ENCODE measurements around the gene TNNT3.

The TNNT3 gene

DNA sequence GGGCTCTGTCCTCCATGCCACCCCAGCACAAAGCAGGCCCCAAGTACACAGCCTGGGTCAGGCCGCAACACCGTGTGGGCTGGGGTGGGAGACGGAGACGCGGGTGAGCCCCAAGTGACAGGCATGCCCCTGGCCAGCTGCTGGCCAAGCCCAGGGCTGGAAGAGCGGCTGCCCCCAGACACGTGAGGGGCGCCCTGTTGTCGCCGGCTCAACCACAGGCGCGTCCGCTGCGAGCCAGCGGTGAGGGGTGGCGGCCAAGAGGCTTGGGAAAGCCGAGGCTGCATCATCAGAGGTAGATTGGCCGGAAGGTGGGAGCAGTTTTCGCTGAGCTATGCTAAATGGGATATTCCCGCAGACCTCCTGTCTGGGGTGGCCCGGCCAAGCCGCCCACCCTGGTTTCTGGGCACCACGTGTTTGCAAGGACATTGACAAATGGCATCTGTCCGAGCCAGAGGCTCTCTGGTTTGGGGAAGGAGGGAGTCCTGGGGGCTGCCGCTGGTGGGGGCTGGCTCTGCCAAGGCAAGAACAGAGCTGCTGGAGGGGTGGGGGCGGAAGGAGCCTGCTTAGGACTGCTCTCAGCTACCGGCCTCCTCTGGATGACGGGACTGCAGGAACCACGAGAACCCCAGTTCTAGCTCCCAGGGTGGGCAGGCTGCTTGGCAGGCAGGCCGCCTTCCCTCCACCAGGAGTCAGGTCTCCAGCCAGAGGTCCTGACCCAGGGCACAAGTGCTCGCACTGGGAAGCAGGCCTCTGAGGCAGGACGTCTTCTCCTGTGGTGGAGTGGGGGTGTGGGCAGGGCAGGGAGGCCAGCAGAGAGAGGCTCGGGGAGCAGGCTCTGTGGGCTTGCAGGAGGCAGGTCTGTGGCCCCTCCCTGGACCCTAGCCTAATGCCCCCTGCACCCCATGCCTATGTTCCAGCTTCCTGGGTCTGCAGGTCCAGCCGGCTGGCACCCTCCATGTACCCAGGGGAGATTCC lies 28.4 kb upstream of the TNNT3 start:
- Histone ChIP-seq H3K4me3 (ENCODE audit: low read depth, low read length) (no peak overlapping the region), H3K36me3 (ENCODE audit: control insufficient read depth, insufficient read depth, low read length) (no peaks in the 10 kb centered on the region), H3K27me3 (ENCODE audit: control insufficient read depth, insufficient read depth, low read length) (peaks cover 2% of the 10 kb centered on the region), H3K9ac (ENCODE audit: low read length) (no peak overlapping the region), H3K9me3 (ENCODE audit: control insufficient read depth, insufficient read depth, low read depth, low read length) (no peaks in the 10 kb centered on the region), H3K27ac (ENCODE audit: low read depth, low read length) (no peak overlapping the region), H3K4me1 (ENCODE audit: control insufficient read depth, insufficient read depth, low read length) (no peaks in the 10 kb centered on the region)

DNA sequence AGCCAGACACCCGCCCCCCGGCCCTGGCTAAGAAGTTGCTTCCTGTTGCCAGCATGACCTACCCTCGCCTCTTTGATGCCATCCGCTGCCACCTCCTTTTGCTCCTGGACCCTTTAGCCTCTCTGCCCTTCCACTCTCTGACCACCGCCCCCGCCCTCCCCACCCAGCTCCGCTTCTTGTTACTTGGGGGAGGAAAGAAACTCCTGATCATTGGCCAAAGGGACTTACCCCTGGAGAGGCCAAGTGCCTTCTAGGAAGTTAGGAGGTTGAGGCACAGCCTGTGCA lies 27.7 kb upstream of the TNNT3 start, which contains the start of gene PRR33:
PRR33 (minus strand) TSS at position 65 of the 285 bp plus-strand sequence. CDS start 1,311 bp downstream, outside the sequence.
- no peak within 1 kb of the TSS for H3K9ac ChIP-seq (ENCODE audit: low read length)
- H3K27me3 ChIP-seq (ENCODE audit: control insufficient read depth, insufficient read depth, low read length) = peaks cover 2% of the 10 kb centered on the region
- H3K36me3 ChIP-seq (ENCODE audit: control insufficient read depth, insufficient read depth, low read length) = no peaks in the 10 kb centered on the region
- H3K4me3 ChIP-seq (ENCODE audit: low read depth, low read length) = no peak within 1 kb of the TSS
- no peaks in the 10 kb centered on the region for H3K4me1 ChIP-seq (ENCODE audit: control insufficient read depth, insufficient read depth, low read length)
- H3K9me3 ChIP-seq (ENCODE audit: control insufficient read depth, insufficient read depth, low read depth, low read length) = no peaks in the 10 kb centered on the region
- no peak within 1 kb of the TSS for H3K27ac ChIP-seq (ENCODE audit: low read depth, low read length)

DNA sequence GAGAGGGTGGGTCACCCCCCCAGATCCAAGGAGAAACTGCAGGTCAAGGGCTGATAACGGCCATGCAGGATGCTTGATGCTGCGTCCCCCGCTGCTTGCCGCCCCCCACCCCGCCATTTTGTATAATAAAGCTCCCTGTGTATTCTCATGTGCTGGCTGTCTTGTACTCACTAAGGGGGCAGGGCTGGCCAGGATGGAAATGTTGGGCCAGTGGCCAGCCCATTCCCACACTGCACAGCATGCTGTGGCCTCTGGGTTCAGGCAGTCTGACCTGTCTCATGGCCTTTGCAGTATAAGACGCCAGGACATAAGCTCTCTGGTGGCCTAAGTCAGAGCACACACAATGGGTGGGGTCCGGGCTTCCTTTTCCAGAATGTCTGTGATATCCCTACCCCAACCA lies 27.4 kb upstream of the TNNT3 start:
- Histone ChIP-seq H3K9me3 (ENCODE audit: control insufficient read depth, insufficient read depth, low read depth, low read length) (no peaks in the 10 kb centered on the region), H3K9ac (ENCODE audit: low read length) (no peak overlapping the region), H3K4me1 (ENCODE audit: control insufficient read depth, insufficient read depth, low read length) (no peaks in the 10 kb centered on the region), H3K4me3 (ENCODE audit: low read depth, low read length) (no peak overlapping the region), H3K27ac (ENCODE audit: low read depth, low read length) (no peak overlapping the region), H3K27me3 (ENCODE audit: control insufficient read depth, insufficient read depth, low read length) (peaks cover 2% of the 10 kb centered on the region), H3K36me3 (ENCODE audit: control insufficient read depth, insufficient read depth, low read length) (no peaks in the 10 kb centered on the region)

DNA sequence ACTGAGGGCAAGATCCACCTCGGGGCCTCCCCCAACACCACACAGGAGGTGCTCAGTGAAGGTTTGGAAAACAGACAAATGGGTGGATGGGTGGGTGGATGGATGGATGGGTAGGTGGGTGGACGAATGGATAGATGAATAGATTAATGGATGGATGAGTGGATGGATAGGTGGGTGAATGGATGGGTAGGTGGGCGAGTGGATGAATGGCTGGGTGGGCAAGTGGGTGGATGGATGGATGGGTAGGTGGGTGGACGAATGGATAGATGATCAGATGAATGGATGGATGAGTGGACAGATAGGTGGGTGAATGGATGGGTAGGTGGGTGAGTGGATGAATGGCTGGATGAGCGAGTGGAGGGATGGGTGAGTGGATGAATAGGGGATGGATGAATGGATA lies 26.9 kb upstream of the TNNT3 start:
- Histone ChIP-seq H3K9me3 (ENCODE audit: control insufficient read depth, insufficient read depth, low read depth, low read length) (no peaks in the 10 kb centered on the region), H3K4me3 (ENCODE audit: low read depth, low read length) (no peak overlapping the region), H3K4me1 (ENCODE audit: control insufficient read depth, insufficient read depth, low read length) (no peaks in the 10 kb centered on the region), H3K9ac (ENCODE audit: low read length) (no peak overlapping the region), H3K27ac (ENCODE audit: low read depth, low read length) (no peak overlapping the region), H3K36me3 (ENCODE audit: control insufficient read depth, insufficient read depth, low read length) (no peaks in the 10 kb centered on the region), H3K27me3 (ENCODE audit: control insufficient read depth, insufficient read depth, low read length) (peaks cover under 1% of the 10 kb centered on the region)

GRCh38 chr11:1893581-1894359 lies 25.7 kb upstream of the TNNT3 start:
- no peak overlapping the region for H3K4me3 ChIP-seq (ENCODE audit: low read depth, low read length)
- no peaks in the 10 kb centered on the region for H3K36me3 ChIP-seq (ENCODE audit: control insufficient read depth, insufficient read depth, low read length)
- no peaks in the 10 kb centered on the region; the same call in none of the 2 replicates for H3K27me3 ChIP-seq (ENCODE audit: control insufficient read depth, insufficient read depth, low read length)
- H3K4me1 ChIP-seq (ENCODE audit: control insufficient read depth, insufficient read depth, low read length) = no peaks in the 10 kb centered on the region
- H3K27ac ChIP-seq (ENCODE audit: low read depth, low read length) = no peak overlapping the region
- no peaks in the 10 kb centered on the region for H3K9me3 ChIP-seq (ENCODE audit: control insufficient read depth, insufficient read depth, low read depth, low read length)
- H3K9ac ChIP-seq (ENCODE audit: low read length) = no peak overlapping the region

DNA sequence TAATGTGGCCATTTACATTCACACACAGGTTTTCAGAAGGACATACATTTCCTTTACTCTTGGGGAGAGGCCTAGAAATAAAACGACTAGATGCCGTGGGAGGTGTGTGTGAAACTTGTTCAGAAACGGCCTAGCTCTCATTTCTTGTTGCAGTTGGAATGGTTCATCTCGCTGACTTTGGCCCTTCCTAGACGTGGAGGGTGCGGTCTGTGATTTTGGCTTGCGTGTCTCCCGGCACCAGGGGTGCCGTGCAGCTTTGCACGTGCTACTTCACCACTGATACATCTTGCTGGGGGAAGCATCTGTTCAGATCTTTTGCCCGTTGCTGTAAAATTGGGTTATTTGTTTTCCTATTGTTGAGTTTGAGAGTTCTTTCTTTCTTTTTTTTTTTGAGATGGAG lies 24.7 kb upstream of the TNNT3 start:
- Histone ChIP-seq H3K9me3 (ENCODE audit: control insufficient read depth, insufficient read depth, low read depth, low read length) (no peaks in the 10 kb centered on the region), H3K36me3 (ENCODE audit: control insufficient read depth, insufficient read depth, low read length) (no peaks in the 10 kb centered on the region), H3K9ac (ENCODE audit: low read length) (no peak overlapping the region), H3K27me3 (ENCODE audit: control insufficient read depth, insufficient read depth, low read length) (no peaks in the 10 kb centered on the region; the same call in none of the 2 replicates), H3K27ac (ENCODE audit: low read depth, low read length) (no peak overlapping the region), H3K4me3 (ENCODE audit: low read depth, low read length) (no peak overlapping the region), H3K4me1 (ENCODE audit: control insufficient read depth, insufficient read depth, low read length) (no peaks in the 10 kb centered on the region)

DNA sequence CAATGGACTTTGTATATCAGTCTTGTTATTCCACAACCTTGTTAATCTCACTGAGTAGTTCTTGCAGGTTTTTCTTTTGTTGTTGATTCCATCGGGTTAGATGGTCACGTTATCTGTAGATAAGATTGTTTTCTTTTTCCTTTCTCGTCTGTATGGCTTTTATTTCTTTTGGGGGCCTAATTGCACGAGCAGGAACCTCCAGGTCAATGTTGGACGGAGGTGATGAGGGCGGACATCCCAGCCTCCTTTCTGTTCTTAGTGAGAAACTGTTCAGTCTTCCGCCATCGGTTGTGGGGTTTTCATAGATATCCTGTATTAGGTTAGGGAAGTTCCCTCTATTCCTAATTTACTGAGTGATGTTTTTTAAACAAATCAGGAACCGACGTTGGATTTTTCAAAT lies 23.0 kb upstream of the TNNT3 start:
- no peaks in the 10 kb centered on the region for H3K9me3 ChIP-seq (ENCODE audit: control insufficient read depth, insufficient read depth, low read depth, low read length)
- no peaks in the 10 kb centered on the region for H3K36me3 ChIP-seq (ENCODE audit: control insufficient read depth, insufficient read depth, low read length)
- H3K4me1 ChIP-seq (ENCODE audit: control insufficient read depth, insufficient read depth, low read length) = peaks cover 4% of the 10 kb centered on the region; the same call in 1 of the 2 replicates
- no peak overlapping the region for H3K4me3 ChIP-seq (ENCODE audit: low read depth, low read length)
- no peak overlapping the region for H3K9ac ChIP-seq (ENCODE audit: low read length)
- no peak overlapping the region for H3K27ac ChIP-seq (ENCODE audit: low read depth, low read length)
- no peaks in the 10 kb centered on the region; the same call in none of the 2 replicates for H3K27me3 ChIP-seq (ENCODE audit: control insufficient read depth, insufficient read depth, low read length)

DNA sequence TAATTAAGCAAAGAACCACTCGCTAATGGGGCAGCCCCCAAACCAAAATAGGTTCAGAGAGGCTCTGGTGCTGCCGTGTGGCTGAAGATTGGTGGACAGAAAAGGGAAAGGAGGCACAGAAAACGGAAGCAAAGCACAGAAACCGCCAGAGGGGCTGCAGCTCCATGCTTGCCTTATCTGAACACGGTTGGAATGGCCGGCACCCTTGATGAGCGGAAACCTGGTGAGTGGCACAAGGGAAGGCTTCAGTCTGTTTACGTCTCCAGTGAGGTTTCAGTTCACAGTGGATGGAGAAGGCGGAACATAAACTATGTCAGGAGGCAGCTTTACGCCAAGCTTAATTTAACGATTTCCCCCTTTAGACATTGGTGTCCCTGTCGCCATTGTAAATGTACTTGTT lies 22.6 kb upstream of the TNNT3 start:
- Histone ChIP-seq H3K9me3 (ENCODE audit: control insufficient read depth, insufficient read depth, low read depth, low read length) (no peaks in the 10 kb centered on the region), H3K36me3 (ENCODE audit: control insufficient read depth, insufficient read depth, low read length) (no peaks in the 10 kb centered on the region), H3K27ac (ENCODE audit: low read depth, low read length) (no peak overlapping the region), H3K9ac (ENCODE audit: low read length) (no peak overlapping the region), H3K27me3 (ENCODE audit: control insufficient read depth, insufficient read depth, low read length) (no peaks in the 10 kb centered on the region; the same call in none of the 2 replicates), H3K4me3 (ENCODE audit: low read depth, low read length) (no peak overlapping the region), H3K4me1 (ENCODE audit: control insufficient read depth, insufficient read depth, low read length) (peaks cover 4% of the 10 kb centered on the region; the same call in 1 of the 2 replicates)

DNA sequence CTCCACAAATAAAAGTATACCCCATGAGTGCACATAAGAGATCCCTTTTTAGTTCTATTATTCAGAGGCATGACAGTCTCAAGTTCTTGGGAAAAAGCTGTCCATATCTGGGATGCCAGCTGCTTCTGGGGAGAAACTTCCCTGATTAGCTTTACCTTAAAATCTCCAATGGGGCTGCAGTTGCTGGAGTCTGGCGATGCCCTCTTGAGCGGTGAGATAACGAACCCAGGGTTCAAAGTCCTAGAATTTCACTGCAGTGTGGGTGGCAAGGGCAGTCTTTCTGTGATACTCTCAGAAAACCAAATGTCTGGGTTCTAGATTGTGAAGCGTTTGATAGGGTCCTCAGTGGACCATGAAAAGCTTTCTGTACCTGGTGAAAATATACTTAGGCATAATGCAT lies 20.4 kb upstream of the TNNT3 start:
- Histone ChIP-seq H3K27me3 (ENCODE audit: control insufficient read depth, insufficient read depth, low read length) (no peaks in the 10 kb centered on the region; the same call in 1 of the 2 replicates), H3K27ac (ENCODE audit: low read depth, low read length) (no peak overlapping the region), H3K4me1 (ENCODE audit: control insufficient read depth, insufficient read depth, low read length) (peaks cover 4% of the 10 kb centered on the region; the same call in 1 of the 2 replicates), H3K9ac (ENCODE audit: low read length) (no peak overlapping the region), H3K4me3 (ENCODE audit: low read depth, low read length) (no peak overlapping the region), H3K9me3 (ENCODE audit: control insufficient read depth, insufficient read depth, low read depth, low read length) (no peaks in the 10 kb centered on the region), H3K36me3 (ENCODE audit: control insufficient read depth, insufficient read depth, low read length) (no peaks in the 10 kb centered on the region)

DNA sequence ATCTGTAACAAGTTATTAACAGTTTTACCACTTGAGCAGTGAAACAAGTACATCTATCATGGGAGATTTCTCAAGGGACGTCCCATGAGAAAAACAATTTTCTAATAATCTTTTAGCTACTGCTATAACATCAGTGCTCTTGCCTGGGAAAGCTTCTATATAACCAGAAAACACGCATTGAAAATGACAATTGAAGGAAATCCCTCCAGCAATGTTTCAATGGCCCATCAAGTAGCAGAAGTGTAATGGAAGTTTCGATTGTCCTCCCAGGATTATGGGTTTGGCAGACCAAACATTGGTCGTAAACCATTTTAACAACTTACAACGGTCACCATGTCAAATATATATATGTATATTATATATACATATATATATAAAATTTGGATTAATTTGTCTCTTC lies 19.8 kb upstream of the TNNT3 start:
- H3K27me3 ChIP-seq (ENCODE audit: control insufficient read depth, insufficient read depth, low read length) = no peaks in the 10 kb centered on the region; the same call in 1 of the 2 replicates
- no peak overlapping the region for H3K27ac ChIP-seq (ENCODE audit: low read depth, low read length)
- peaks cover 4% of the 10 kb centered on the region; the same call in 1 of the 2 replicates for H3K4me1 ChIP-seq (ENCODE audit: control insufficient read depth, insufficient read depth, low read length)
- H3K9me3 ChIP-seq (ENCODE audit: control insufficient read depth, insufficient read depth, low read depth, low read length) = no peaks in the 10 kb centered on the region
- no peak overlapping the region for H3K4me3 ChIP-seq (ENCODE audit: low read depth, low read length)
- no peaks in the 10 kb centered on the region for H3K36me3 ChIP-seq (ENCODE audit: control insufficient read depth, insufficient read depth, low read length)
- no peak overlapping the region for H3K9ac ChIP-seq (ENCODE audit: low read length)

DNA sequence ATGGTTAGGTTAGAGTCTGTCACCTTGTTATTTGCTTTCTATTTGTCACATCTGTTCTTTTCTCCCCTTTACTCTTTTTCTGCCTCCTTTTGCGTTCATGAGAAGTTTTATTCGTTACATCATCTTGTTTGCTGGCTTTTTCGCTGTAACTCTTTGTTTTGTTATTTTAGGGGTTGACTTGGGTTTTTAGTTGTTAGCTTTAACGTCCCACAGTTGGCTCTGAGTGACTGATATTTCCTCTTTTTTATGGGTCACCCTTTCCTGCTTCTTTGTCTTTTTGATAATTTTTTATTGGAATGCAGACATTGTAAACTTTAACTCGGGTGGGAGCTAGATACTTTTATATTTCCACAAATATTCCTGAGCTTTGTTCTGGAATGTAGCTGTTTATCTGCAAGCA lies 13.3 kb upstream of the TNNT3 start:
- Histone ChIP-seq H3K4me3 (ENCODE audit: low read depth, low read length) (no peak overlapping the region), H3K4me1 (ENCODE audit: control insufficient read depth, insufficient read depth, low read length) (peaks cover 22% of the 10 kb centered on the region), H3K9me3 (ENCODE audit: control insufficient read depth, insufficient read depth, low read depth, low read length) (no peaks in the 10 kb centered on the region), H3K27ac (ENCODE audit: low read depth, low read length) (no peak overlapping the region), H3K36me3 (ENCODE audit: control insufficient read depth, insufficient read depth, low read length) (no peaks in the 10 kb centered on the region), H3K9ac (ENCODE audit: low read length) (no peak overlapping the region), H3K27me3 (ENCODE audit: control insufficient read depth, insufficient read depth, low read length) (no peaks in the 10 kb centered on the region)

Measured in HUES6 (cell line).